ENCODE data around the gene TXN2. TPM values are rescaled to one million over a fixed set of nuclear protein-coding genes. Genes with fewer than 3 reads are reported as not detected.
"Not testable (repeated sequence)": the region's sequence is repeated elsewhere in the genome, so short reads cannot be mapped to it uniquely, and the experiment has no call there.

The TXN2 gene
- total RNA-seq, 2 experiments from 2014 or later: 64.5 to 64.6 TPM

GRCh38 chr22:36425977-36426523 lies 55.4 kb downstream of the TXN2 start:
- H3K9me3 Mint-ChIP-seq: no peaks in the 10 kb centered on the region
- peaks cover 2% of the 10 kb centered on the region for H3K36me3 Mint-ChIP-seq
- H3K4me3 Mint-ChIP-seq: peak overlapping the region; percentile 58
- H3K4me1 Mint-ChIP-seq: peaks cover 24% of the 10 kb centered on the region
- ATAC-seq (ENCODE audit: low read depth) (no peak), DNase-seq (no peak)
- H3K27me3 Mint-ChIP-seq: no peaks in the 10 kb centered on the region
- POLR2A ChIA-PET: interaction anchor here (0.5 to 1.4 kb wide), 2 partner anchors 10 to 19 kb away, joined by 3 read pairs; no protein-coding TSS in a partner anchor
- H3K27ac Mint-ChIP-seq: peak overlapping the region; percentile 86

GRCh38 chr22:36424901-36425579 lies 56.4 kb downstream of the TXN2 start:
- Mint-ChIP-seq H3K36me3 (peaks cover 2% of the 10 kb centered on the region), H3K4me1 (peaks cover 24% of the 10 kb centered on the region), H3K27ac (peak overlapping the region; percentile 64), H3K27me3 (no peaks in the 10 kb centered on the region), H3K4me3 (peak overlapping the region; percentile 2), H3K9me3 (no peaks in the 10 kb centered on the region)
- DNase-seq (no peak), ATAC-seq (ENCODE audit: low read depth) (no peak)
- POLR2A ChIA-PET: interaction anchor here (0.7 to 2.3 kb wide), 3 partner anchors 11 to 804 kb away, joined by 3 to 11 read pairs (median 4); no protein-coding TSS in a partner anchor

- not testable (repeated sequence) for H3K27ac Mint-ChIP-seq; H3K9me3 Mint-ChIP-seq; H3K27me3 Mint-ChIP-seq; H3K36me3 Mint-ChIP-seq; DNase-seq; H3K4me3 Mint-ChIP-seq; ATAC-seq (ENCODE audit: low read depth)
- POLR2A ChIA-PET: interaction anchor here (2.3 kb wide), 1 partner anchor 11 kb away, joined by 11 read pairs; no protein-coding TSS in a partner anchor
- H3K4me1 Mint-ChIP-seq: peaks cover 26% of the 10 kb centered on the region
Observed at GRCh38 chr22:36424466-36424865, 57.0 kb downstream of the TXN2 start.

GRCh38 chr22:36423461-36424404 lies 57.7 kb downstream of the TXN2 start:
- Mint-ChIP-seq H3K36me3 (peaks cover 2% of the 10 kb centered on the region), H3K27me3 (no peaks in the 10 kb centered on the region), H3K27ac (no peak overlapping the region), H3K4me1 (peaks cover 30% of the 10 kb centered on the region), H3K4me3 (no peak overlapping the region), H3K9me3 (no peaks in the 10 kb centered on the region)
- ATAC-seq (ENCODE audit: low read depth) (no peak), DNase-seq (no peak)
- POLR2A ChIA-PET: interaction anchor here (0.6 to 2.3 kb wide), 2 partner anchors 9 to 12 kb away, joined by 3 to 11 read pairs; no protein-coding TSS in a partner anchor

GRCh38 chr22:36422287-36423014 lies 59.0 kb downstream of the TXN2 start:
- peaks cover 31% of the 10 kb centered on the region for H3K4me1 Mint-ChIP-seq
- ATAC-seq (ENCODE audit: low read depth) (no peak), DNase-seq (no peak)
- peaks cover 2% of the 10 kb centered on the region for H3K36me3 Mint-ChIP-seq
- H3K9me3 Mint-ChIP-seq: no peaks in the 10 kb centered on the region
- H3K27ac Mint-ChIP-seq: no peak overlapping the region
- H3K4me3 Mint-ChIP-seq: no peak overlapping the region
- POLR2A ChIA-PET: interaction anchor here (2.3 kb wide), 1 partner anchor 13 kb away, joined by 11 read pairs; no protein-coding TSS in a partner anchor
- no peaks in the 10 kb centered on the region for H3K27me3 Mint-ChIP-seq

- Mint-ChIP-seq H3K27me3 (no peaks in the 10 kb centered on the region), H3K4me3 (no peak overlapping the region), H3K27ac (no peak overlapping the region), H3K9me3 (no peaks in the 10 kb centered on the region), H3K4me1 (peaks cover 29% of the 10 kb centered on the region), H3K36me3 (no peaks in the 10 kb centered on the region)
- DNase-seq (no peak), ATAC-seq (ENCODE audit: low read depth) (no peak)
- POLR2A ChIA-PET: interaction anchor here (0.6 to 1.1 kb wide), 3 partner anchors 10 to 127 kb away, joined by 3 read pairs; no protein-coding TSS in a partner anchor
Observed at GRCh38 chr22:36419912-36420882, 61.2 kb downstream of the TXN2 start.

GRCh38 chr22:36419177-36419911 lies 62.1 kb downstream of the TXN2 start:
- peak overlapping the region; percentile 62 for H3K4me3 Mint-ChIP-seq
- H3K9me3 Mint-ChIP-seq: no peaks in the 10 kb centered on the region
- H3K27me3 Mint-ChIP-seq: no peaks in the 10 kb centered on the region
- peak overlapping the region; percentile 71 for H3K27ac Mint-ChIP-seq
- peaks cover 21% of the 10 kb centered on the region for H3K4me1 Mint-ChIP-seq
- ATAC-seq (ENCODE audit: low read depth) (no peak), DNase-seq (no peak)
- POLR2A ChIA-PET: interaction anchor here (0.7 to 1.1 kb wide), 3 partner anchors 13 to 127 kb away, joined by 3 to 4 read pairs (median 3); partner anchors contain the start of gene MYH9
- H3K36me3 Mint-ChIP-seq: no peaks in the 10 kb centered on the region

- ATAC-seq (ENCODE audit: low read depth) (no peak), DNase-seq (no peak)
- H3K27ac Mint-ChIP-seq: no peak overlapping the region
- no peaks in the 10 kb centered on the region for H3K9me3 Mint-ChIP-seq
- POLR2A ChIA-PET: no interaction called here
- no peak overlapping the region for H3K4me3 Mint-ChIP-seq
- H3K4me1 Mint-ChIP-seq: peaks cover 19% of the 10 kb centered on the region
- H3K27me3 Mint-ChIP-seq: no peaks in the 10 kb centered on the region
- H3K36me3 Mint-ChIP-seq: no peaks in the 10 kb centered on the region
Observed at GRCh38 chr22:36417281-36417686, 64.2 kb downstream of the TXN2 start.

Other genes with a start within 250 kb of the TXN2 start
- 10 to 100 TPM; 77.8 to 85.0 TPM for gene APOL2, start 242.1 kb downstream of the TXN2 start, total RNA-seq
- gene APOL1, start 228.5 kb downstream of the TXN2 start, total RNA-seq: 10 to 100 TPM; 38.4 to 40.9 TPM
- gene MYH9, start 93.7 kb downstream of the TXN2 start, total RNA-seq: 100 to 1,000 TPM; 803 to 821 TPM
- gene FOXRED2, start 25.4 kb upstream of the TXN2 start, total RNA-seq: 10 to 100 TPM; 10.9 to 12.0 TPM
- 100 to 1,000 TPM; 198 to 203 TPM for gene EIF3D, start 47.5 kb upstream of the TXN2 start, total RNA-seq
- gene CACNG2, start 222.1 kb upstream of the TXN2 start, total RNA-seq: not detected